ENCODE measurements around the gene MALRD1.

MALRD1 gene

GRCh38 chr10:19367176-19367575 lies 318.6 kb downstream of the MALRD1 start:
- Histone ChIP-seq H3K4me1 (ENCODE audit: insufficient read depth, low read length, severe bottlenecking) (no peaks in the 10 kb centered on the region), H3K9ac (ENCODE audit: low read length) (no peak overlapping the region), H3K36me3 (ENCODE audit: insufficient read depth, low read length) (no peaks in the 10 kb centered on the region), H3K79me2 (ENCODE audit: insufficient read depth, low read length) (no peaks in the 10 kb centered on the region), H3K4me3 (ENCODE audit: low read depth, low read length, poor library complexity, severe bottlenecking) (no peak overlapping the region), H3F3A (ENCODE audit: insufficient read depth, low read length) (no peaks in the 10 kb centered on the region), H4K20me1 (ENCODE audit: insufficient read depth, low read length) (no peaks in the 10 kb centered on the region), H2AFZ (ENCODE audit: low read length) (no peak overlapping the region), H3K9me3 (ENCODE audit: low read length) (no peaks in the 10 kb centered on the region), H3K27ac (ENCODE audit: low read depth, low read length, poor library complexity, severe bottlenecking) (no peak overlapping the region), H3K4me2 (ENCODE audit: low read length) (no peak overlapping the region), H3K9me2 (ENCODE audit: low read depth, low read length) (no peaks in the 10 kb centered on the region; the same call in 1 of the 2 replicates), H3K27me3 (ENCODE audit: insufficient read depth, low read length) (no peaks in the 10 kb centered on the region)
- TF ChIP-seq CTCF (IDR thresholded peaks at IDR 0.05; ENCODE audit: low read length) (no peak), EZH2 (IDR thresholded peaks at IDR 0.05; ENCODE audit: borderline replicate concordance, low read length) (no peak)

GRCh38 chr10:19373988-19374387 lies 325.4 kb downstream of the MALRD1 start:
- no peaks in the 10 kb centered on the region for H3K79me2 ChIP-seq (ENCODE audit: insufficient read depth, low read length)
- H3K4me1 ChIP-seq (ENCODE audit: insufficient read depth, low read length, severe bottlenecking): no peaks in the 10 kb centered on the region
- no peak overlapping the region for H3K4me3 ChIP-seq (ENCODE audit: low read depth, low read length, poor library complexity, severe bottlenecking)
- no peaks in the 10 kb centered on the region for H3K9me3 ChIP-seq (ENCODE audit: low read length)
- no peak overlapping the region for H3K27ac ChIP-seq (ENCODE audit: low read depth, low read length, poor library complexity, severe bottlenecking)
- H3K36me3 ChIP-seq (ENCODE audit: insufficient read depth, low read length): no peaks in the 10 kb centered on the region
- H3K27me3 ChIP-seq (ENCODE audit: insufficient read depth, low read length): no peaks in the 10 kb centered on the region
- H2AFZ ChIP-seq (ENCODE audit: low read length): no peak overlapping the region
- H3K9ac ChIP-seq (ENCODE audit: low read length): no peak overlapping the region
- TF ChIP-seq CTCF (IDR thresholded peaks at IDR 0.05; ENCODE audit: low read length) (no peak), EZH2 (IDR thresholded peaks at IDR 0.05; ENCODE audit: borderline replicate concordance, low read length) (no peak)
- no peaks in the 10 kb centered on the region for H4K20me1 ChIP-seq (ENCODE audit: insufficient read depth, low read length)
- H3K9me2 ChIP-seq (ENCODE audit: low read depth, low read length): no peaks in the 10 kb centered on the region; the same call in 1 of the 2 replicates
- no peaks in the 10 kb centered on the region for H3F3A ChIP-seq (ENCODE audit: insufficient read depth, low read length)
- H3K4me2 ChIP-seq (ENCODE audit: low read length): no peak overlapping the region

- Histone ChIP-seq H3K9ac (ENCODE audit: low read length) (no peak overlapping the region), H3K79me2 (ENCODE audit: insufficient read depth, low read length) (no peaks in the 10 kb centered on the region), H3K9me2 (ENCODE audit: low read depth, low read length) (no peaks in the 10 kb centered on the region), H2AFZ (ENCODE audit: low read length) (no peak overlapping the region), H4K20me1 (ENCODE audit: insufficient read depth, low read length) (no peaks in the 10 kb centered on the region), H3K4me2 (ENCODE audit: low read length) (no peak overlapping the region), H3K4me3 (ENCODE audit: low read depth, low read length, poor library complexity, severe bottlenecking) (no peak overlapping the region), H3K36me3 (ENCODE audit: insufficient read depth, low read length) (no peaks in the 10 kb centered on the region), H3F3A (ENCODE audit: insufficient read depth, low read length) (no peaks in the 10 kb centered on the region), H3K27me3 (ENCODE audit: insufficient read depth, low read length) (no peaks in the 10 kb centered on the region), H3K4me1 (ENCODE audit: insufficient read depth, low read length, severe bottlenecking) (no peaks in the 10 kb centered on the region), H3K27ac (ENCODE audit: low read depth, low read length, poor library complexity, severe bottlenecking) (no peak overlapping the region), H3K9me3 (ENCODE audit: low read length) (no peaks in the 10 kb centered on the region)
- no peak for TF ChIP-seq CTCF (IDR thresholded peaks at IDR 0.05; ENCODE audit: low read length)
- no peak for TF ChIP-seq EZH2 (IDR thresholded peaks at IDR 0.05; ENCODE audit: borderline replicate concordance, low read length)
These were observed 337.3 kb downstream of the MALRD1 start for GRCh38 chr10:19385846-19386450.

All from OCI-LY1 (cell line).